ENCODE measurements around the gene PUS7. TPM values are rescaled to one million over a fixed set of nuclear protein-coding genes. Genes with fewer than 3 reads are reported as not detected.
A peak's percentile ranks its signal among the peaks of the same experiment; 100 is the strongest.

Gene PUS7
- total and polyA plus RNA-seq, 12 donors, result 2.6 to 8.0 (median 4.9) TPM

- 88 to 98% methylated on average over 2 of the region's 2 CpGs for WGBS, 2 donors
- no peaks in the 10 kb centered on the region for H3K4me1 ChIP-seq
- intact Hi-C loops (cut with DNase I), result no loop called here
These were observed 60.6 kb downstream of the PUS7 start for GRCh38 chr7:105461518-105461917.

GRCh38 chr7:105457619-105458225 is 64.3 kb downstream of the PUS7 start:
- H3K36me3 ChIP-seq, result peaks cover 0 to 65% (median 4%) of the 10 kb centered on the region in 9 donors
- no peak overlapping the region for H3K4me3 ChIP-seq
- no peaks in the 10 kb centered on the region for H3K9me3 ChIP-seq
- ATAC-seq (peak in 1 of 8 donors; percentile 53), DNase-seq (no peak)
- no peak overlapping the region for H3K27ac ChIP-seq
- H3K4me1 ChIP-seq, result peaks cover 0 to 6% (median 0%) of the 10 kb centered on the region in 9 donors
- WGBS, 2 donors, result 70 to 71% methylated on average over 8 of the region's 8 CpGs
- intact Hi-C loops (cut with DNase I), result no loop called here
- no peak for TF ChIP-seq CTCF (IDR thresholded peaks at IDR 0.05)
- no peaks in the 10 kb centered on the region for H3K27me3 ChIP-seq

More at GRCh38 chr7:105461518-105461917, 60.6 kb downstream of the PUS7 start:
- Histone ChIP-seq H3K36me3 (peaks cover 0 to 79% (median 6%) of the 10 kb centered on the region in 9 donors), H3K9me3 (no peaks in the 10 kb centered on the region), H3K4me3 (no peak overlapping the region), H3K27me3 (no peaks in the 10 kb centered on the region), H3K27ac (no peak overlapping the region)
- DNase-seq (no peak), ATAC-seq (no peak)
- TF ChIP-seq CTCF (IDR thresholded peaks at IDR 0.05), result no peak

GRCh38 chr7:105454921-105455320 is 67.2 kb downstream of the PUS7 start:
- no peak for TF ChIP-seq CTCF (IDR thresholded peaks at IDR 0.05)
- no peaks in the 10 kb centered on the region for H3K9me3 ChIP-seq
- ATAC-seq, result no peak
- 65 to 71% methylated on average over 2 of the region's 2 CpGs for WGBS, 2 donors
- no peak for DNase-seq
- H3K4me3 ChIP-seq, result no peak overlapping the region
- H3K36me3 ChIP-seq, result peaks cover 0 to 41% (median 4%) of the 10 kb centered on the region in 9 donors
- peaks cover 0 to 6% (median 0%) of the 10 kb centered on the region in 9 donors for H3K4me1 ChIP-seq
- intact Hi-C loops (cut with DNase I), result no loop called here
- H3K27ac ChIP-seq, result no peak overlapping the region
- H3K27me3 ChIP-seq, result no peaks in the 10 kb centered on the region

- no peaks in the 10 kb centered on the region for H3K27me3 ChIP-seq
- 59 to 64% methylated on average over 3 of the region's 3 CpGs for WGBS, 2 donors
- ATAC-seq (no peak), DNase-seq (no peak)
- no peak overlapping the region for H3K27ac ChIP-seq
- H3K4me3 ChIP-seq, result no peak overlapping the region
- peaks cover 0 to 6% (median 0%) of the 10 kb centered on the region in 9 donors for H3K4me1 ChIP-seq
- no peak for TF ChIP-seq CTCF (IDR thresholded peaks at IDR 0.05)
- peaks cover 0 to 34% (median 4%) of the 10 kb centered on the region in 9 donors for H3K36me3 ChIP-seq
- intact Hi-C loops (cut with DNase I), result no loop called here
- H3K9me3 ChIP-seq, result no peaks in the 10 kb centered on the region
These were observed 67.8 kb downstream of the PUS7 start for GRCh38 chr7:105454095-105454747.

Data from heart right ventricle (tissue), 16 donors.